SK-N-SH (cell line): ENCODE results near the gene CHCHD3.

ENCODE experiments used
- ELF1 ChIP-seq: IDR thresholded peaks from 2 replicates; pipeline ENCODE4 v1.4.0; 2012
- POLR2AphosphoS5 ChIP-seq: IDR thresholded peaks from 2 replicates; pipeline ENCODE4 v1.6.1; 2012; ENCODE audit warnings: low read depth, low read length
- RAD21 ChIP-seq: IDR thresholded peaks from 2 replicates; pipeline ENCODE4 v1.6.1; 2012; ENCODE audit warnings: mild to moderate bottlenecking, low read length
- TCF12 ChIP-seq: IDR thresholded peaks from 2 replicates; pipeline ENCODE4 v1.4.0; 2012
- YY1 ChIP-seq: IDR thresholded peaks from 2 replicates; pipeline ENCODE4 v1.4.0; 2012; ENCODE audit warnings: low read depth, mild to moderate bottlenecking
- TF ChIP-seq, protein P1 (sequence below): fragments of 200-600 bp; sonication (generic); IDR thresholded peaks from 2 replicates; pipeline ENCODE4 v1.6.1; 2017; ENCODE audit warnings: antibody characterized with exemption, mild to moderate bottlenecking, moderate library complexity
- TF ChIP-seq, protein P2 (sequence below): IDR thresholded peaks from 2 replicates; pipeline ENCODE4 v1.4.0; 2012; ENCODE audit warnings: low read depth, borderline replicate concordance
- TF ChIP-seq, protein P3 (sequence below): IDR thresholded peaks from 2 replicates; pipeline ENCODE4 v1.4.0; 2012; ENCODE audit warnings: low read depth
- TF ChIP-seq, protein P4 (sequence below): IDR thresholded peaks from 2 replicates; pipeline ENCODE4; 2012

DNA sequence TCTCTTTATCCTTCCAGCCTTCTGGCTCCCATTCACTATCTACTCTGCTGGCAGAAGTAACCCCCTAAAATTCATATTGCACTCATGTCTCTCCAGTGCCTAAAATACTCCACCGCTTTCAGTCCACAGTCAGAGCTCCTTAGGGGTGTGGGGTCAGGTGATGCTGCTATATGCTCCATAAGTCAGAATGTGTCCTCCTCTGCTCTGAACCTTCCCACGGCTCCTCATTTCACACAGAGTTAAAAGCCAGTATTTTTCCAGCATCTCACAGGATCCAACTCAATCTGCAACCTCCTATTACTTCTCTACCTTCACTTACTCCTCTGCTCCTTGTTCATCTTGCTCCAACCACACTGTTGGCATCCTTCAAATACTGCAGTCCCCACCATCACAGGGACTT, 31.1 kb upstream of the CHCHD3 start:
- TF ChIP-seq, protein P1, sequence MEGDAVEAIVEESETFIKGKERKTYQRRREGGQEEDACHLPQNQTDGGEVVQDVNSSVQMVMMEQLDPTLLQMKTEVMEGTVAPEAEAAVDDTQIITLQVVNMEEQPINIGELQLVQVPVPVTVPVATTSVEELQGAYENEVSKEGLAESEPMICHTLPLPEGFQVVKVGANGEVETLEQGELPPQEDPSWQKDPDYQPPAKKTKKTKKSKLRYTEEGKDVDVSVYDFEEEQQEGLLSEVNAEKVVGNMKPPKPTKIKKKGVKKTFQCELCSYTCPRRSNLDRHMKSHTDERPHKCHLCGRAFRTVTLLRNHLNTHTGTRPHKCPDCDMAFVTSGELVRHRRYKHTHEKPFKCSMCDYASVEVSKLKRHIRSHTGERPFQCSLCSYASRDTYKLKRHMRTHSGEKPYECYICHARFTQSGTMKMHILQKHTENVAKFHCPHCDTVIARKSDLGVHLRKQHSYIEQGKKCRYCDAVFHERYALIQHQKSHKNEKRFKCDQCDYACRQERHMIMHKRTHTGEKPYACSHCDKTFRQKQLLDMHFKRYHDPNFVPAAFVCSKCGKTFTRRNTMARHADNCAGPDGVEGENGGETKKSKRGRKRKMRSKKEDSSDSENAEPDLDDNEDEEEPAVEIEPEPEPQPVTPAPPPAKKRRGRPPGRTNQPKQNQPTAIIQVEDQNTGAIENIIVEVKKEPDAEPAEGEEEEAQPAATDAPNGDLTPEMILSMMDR = no peak
- TF ChIP-seq, protein P2, sequence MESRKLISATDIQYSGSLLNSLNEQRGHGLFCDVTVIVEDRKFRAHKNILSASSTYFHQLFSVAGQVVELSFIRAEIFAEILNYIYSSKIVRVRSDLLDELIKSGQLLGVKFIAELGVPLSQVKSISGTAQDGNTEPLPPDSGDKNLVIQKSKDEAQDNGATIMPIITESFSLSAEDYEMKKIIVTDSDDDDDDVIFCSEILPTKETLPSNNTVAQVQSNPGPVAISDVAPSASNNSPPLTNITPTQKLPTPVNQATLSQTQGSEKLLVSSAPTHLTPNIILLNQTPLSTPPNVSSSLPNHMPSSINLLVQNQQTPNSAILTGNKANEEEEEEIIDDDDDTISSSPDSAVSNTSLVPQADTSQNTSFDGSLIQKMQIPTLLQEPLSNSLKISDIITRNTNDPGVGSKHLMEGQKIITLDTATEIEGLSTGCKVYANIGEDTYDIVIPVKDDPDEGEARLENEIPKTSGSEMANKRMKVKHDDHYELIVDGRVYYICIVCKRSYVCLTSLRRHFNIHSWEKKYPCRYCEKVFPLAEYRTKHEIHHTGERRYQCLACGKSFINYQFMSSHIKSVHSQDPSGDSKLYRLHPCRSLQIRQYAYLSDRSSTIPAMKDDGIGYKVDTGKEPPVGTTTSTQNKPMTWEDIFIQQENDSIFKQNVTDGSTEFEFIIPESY = no peak
- TF ChIP-seq YY1 = no peak
- TF ChIP-seq ELF1 = no peak
- TF ChIP-seq, protein P3, sequence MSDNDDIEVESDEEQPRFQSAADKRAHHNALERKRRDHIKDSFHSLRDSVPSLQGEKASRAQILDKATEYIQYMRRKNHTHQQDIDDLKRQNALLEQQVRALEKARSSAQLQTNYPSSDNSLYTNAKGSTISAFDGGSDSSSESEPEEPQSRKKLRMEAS = no peak
- no peak for TF ChIP-seq POLR2AphosphoS5
- no peak for TF ChIP-seq TCF12
- TF ChIP-seq, protein P4, sequence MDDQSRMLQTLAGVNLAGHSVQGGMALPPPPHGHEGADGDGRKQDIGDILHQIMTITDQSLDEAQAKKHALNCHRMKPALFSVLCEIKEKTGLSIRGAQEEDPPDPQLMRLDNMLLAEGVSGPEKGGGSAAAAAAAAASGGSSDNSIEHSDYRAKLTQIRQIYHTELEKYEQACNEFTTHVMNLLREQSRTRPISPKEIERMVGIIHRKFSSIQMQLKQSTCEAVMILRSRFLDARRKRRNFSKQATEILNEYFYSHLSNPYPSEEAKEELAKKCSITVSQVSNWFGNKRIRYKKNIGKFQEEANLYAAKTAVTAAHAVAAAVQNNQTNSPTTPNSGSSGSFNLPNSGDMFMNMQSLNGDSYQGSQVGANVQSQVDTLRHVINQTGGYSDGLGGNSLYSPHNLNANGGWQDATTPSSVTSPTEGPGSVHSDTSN = no peak
- no peak for TF ChIP-seq RAD21
